ENCODE data around the gene SLC25A42. TPM values are rescaled to one million over a fixed set of nuclear protein-coding genes. Genes with fewer than 3 reads are reported as not detected.

SLC25A42 gene
- total and polyA plus RNA-seq, 2 of the 13 experiments (the other 11 are each of a cell fraction or from before 2014, with no cell fraction given): 12.8 to 18.3 TPM

GRCh38 chr19:19096641-19097627 is 33.1 kb downstream of the SLC25A42 start (continued):
- TF ChIP-seq EP300 (IDR thresholded peaks at IDR 0.05; ENCODE audit: low read depth in 2 of 2, low read length in 2 of 2) (peak; percentile 65 to 93; a peak in 3 of 4 replicates), EP300 (CRISPR knock-in tag; IDR thresholded peaks at IDR 0.05; ENCODE audit: borderline replicate concordance) (peak; percentile 87), ZFP91 (CRISPR knock-in tag; IDR thresholded peaks at IDR 0.05; ENCODE audit: borderline replicate concordance) (peak; percentile 76; the same call in 1 of the 2 replicates), ATF5 (CRISPR knock-in tag; IDR thresholded peaks at IDR 0.05; ENCODE audit: low read depth) (no peak), ZGPAT (CRISPR knock-in tag; IDR thresholded peaks at IDR 0.05) (peak; percentile 94), HNRNPLL (IDR thresholded peaks at IDR 0.05; ENCODE audit: low read depth, low read length, poor library complexity, severe bottlenecking) (peak; percentile 30), THAP9 (CRISPR knock-in tag; IDR thresholded peaks at IDR 0.05; ENCODE audit: borderline replicate concordance) (no peak; the same call in 1 of the 2 replicates), MNT (IDR thresholded peaks at IDR 0.05) (peak; percentile 68), NFYC (CRISPR knock-in tag; IDR thresholded peaks at IDR 0.05) (peak; percentile 26; the same call in 1 of the 2 replicates), FOXA3 (CRISPR knock-in tag; IDR thresholded peaks at IDR 0.05) (peak; percentile 78), NAIF1 (CRISPR knock-in tag; IDR thresholded peaks at IDR 0.05; ENCODE audit: borderline replicate concordance) (no peak), ZNF709 (CRISPR knock-in tag; IDR thresholded peaks at IDR 0.05) (no peak), XBP1 (CRISPR knock-in tag; IDR thresholded peaks at IDR 0.05) (no peak), SP4 (CRISPR knock-in tag; IDR thresholded peaks at IDR 0.05) (peak; percentile 57; the same call in 1 of the 2 replicates)

All from HepG2 (cell line).